Stimulated activated CD4-positive, alpha-beta T cell treated with anti-CD3 and anti-CD28 coated beads, Interleukin-1b, Interleukin-23, amount 100 ng/mL, for 4 hours (primary cell): Measurements from ENCODE around the gene MEGF11.

Experiments used
- DNase-seq, 2 donors: peaks; one replicate each; pipeline ENCODE4 v3.0.0-alpha.2; 2020; ENCODE audit warnings: low read depth in 2 of 2

Gene MEGF11

GRCh38 chr15:66170042-66170441 lies 83.5 kb downstream of the MEGF11 start:
- no peak for DNase-seq

DNA sequence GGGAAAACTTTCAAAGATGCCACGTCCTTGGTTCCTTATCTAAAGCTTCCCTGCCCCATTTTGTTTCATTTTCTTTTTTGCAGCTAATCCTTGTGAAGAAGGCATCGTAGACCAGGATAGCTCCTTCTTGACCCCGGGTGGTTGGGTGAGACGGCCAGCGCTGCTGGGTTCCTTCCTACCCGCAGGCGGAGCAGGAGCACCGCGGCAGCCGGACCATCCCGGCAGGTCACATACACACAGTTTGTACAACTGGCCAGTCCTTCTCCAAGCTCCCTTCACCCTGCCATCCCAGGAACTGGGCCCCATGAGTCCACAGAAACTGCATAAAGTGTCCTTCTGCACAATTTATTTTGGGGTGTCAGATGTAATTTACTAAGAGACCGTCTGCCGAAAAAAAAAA lies 83.9 kb downstream of the MEGF11 start:
- no peak for DNase-seq

GRCh38 chr15:66169023-66169422 lies 84.5 kb downstream of the MEGF11 start:
- DNase-seq, result no peak

DNA sequence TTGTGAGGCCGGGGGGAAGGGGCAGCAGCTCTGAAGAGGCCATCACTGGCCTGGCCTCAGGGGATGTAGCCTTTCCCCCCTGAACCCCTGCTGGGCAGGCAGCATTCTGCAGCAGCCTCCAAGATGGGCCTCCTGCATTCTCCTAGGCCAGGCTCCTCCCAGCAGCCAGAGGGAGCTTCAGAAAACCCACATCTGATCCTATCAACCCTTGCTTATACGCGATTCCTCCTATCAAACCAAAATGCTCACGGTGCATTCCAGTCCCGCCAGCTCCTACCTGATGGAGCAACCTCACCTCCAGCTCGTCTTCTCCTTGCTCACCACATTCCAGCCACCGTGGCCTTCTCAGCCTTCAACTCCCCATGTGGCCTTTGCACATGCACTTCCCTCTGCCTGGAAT lies 85.7 kb downstream of the MEGF11 start:
- no peak for DNase-seq

DNA sequence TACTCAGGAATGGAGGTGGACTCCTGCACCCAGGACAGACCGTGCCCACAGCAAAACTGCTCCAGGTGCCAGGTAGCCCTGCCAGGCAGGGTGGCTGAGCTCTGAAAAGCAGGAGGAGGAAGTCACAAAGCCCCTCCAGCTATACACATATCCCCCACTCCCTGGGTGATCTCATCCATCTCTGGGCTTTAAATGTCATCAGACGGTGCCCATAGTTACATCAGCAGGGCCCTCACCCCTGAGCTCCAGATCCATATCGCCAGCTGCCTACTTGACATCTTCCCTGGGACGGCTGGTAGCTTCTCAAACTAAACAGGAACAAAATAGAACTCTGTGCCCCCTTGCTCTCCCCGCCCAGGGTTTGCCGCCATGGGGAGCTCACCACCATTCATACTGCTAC lies 87.7 kb downstream of the MEGF11 start:
- DNase-seq, result no peak

GRCh38 chr15:66164788-66165187 lies 88.8 kb downstream of the MEGF11 start:
- DNase-seq, result no peak

- no peak for DNase-seq
Observed at GRCh38 chr15:66163553-66163952, 90.0 kb downstream of the MEGF11 start.

- DNase-seq, result no peak
Observed at GRCh38 chr15:66162286-66162685, 91.3 kb downstream of the MEGF11 start.

GRCh38 chr15:66161575-66162118 lies 91.9 kb downstream of the MEGF11 start:
- DNase-seq, result no peak

GRCh38 chr15:66161108-66161507 lies 92.4 kb downstream of the MEGF11 start:
- DNase-seq, result no peak

- no peak for DNase-seq
Observed at GRCh38 chr15:66157507-66157906, 96.0 kb downstream of the MEGF11 start.

- no peak for DNase-seq
Observed at GRCh38 chr15:66156310-66156975, 97.1 kb downstream of the MEGF11 start.

- no peak for DNase-seq
Observed at GRCh38 chr15:66155065-66155464, 98.5 kb downstream of the MEGF11 start.

DNA sequence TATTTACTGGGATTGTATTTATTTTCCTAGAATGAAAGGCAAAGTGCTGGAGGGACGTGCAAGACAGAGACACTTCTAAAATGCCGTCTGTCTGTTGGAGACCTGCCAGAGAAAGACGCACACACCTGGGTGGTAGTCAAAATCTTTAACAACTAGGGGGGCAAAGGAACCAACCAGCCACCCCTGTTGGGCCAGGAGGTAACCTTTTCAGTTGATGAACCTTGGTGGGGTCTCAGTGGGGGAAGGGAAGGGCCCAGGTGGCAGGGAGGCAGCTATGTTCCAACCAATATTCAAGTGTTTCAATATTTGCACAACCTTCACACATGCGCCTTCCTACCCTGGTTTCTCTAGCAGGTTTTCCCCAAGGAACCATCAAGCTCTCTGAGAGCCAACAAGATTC lies 99.0 kb downstream of the MEGF11 start:
- DNase-seq, result no peak

DNA sequence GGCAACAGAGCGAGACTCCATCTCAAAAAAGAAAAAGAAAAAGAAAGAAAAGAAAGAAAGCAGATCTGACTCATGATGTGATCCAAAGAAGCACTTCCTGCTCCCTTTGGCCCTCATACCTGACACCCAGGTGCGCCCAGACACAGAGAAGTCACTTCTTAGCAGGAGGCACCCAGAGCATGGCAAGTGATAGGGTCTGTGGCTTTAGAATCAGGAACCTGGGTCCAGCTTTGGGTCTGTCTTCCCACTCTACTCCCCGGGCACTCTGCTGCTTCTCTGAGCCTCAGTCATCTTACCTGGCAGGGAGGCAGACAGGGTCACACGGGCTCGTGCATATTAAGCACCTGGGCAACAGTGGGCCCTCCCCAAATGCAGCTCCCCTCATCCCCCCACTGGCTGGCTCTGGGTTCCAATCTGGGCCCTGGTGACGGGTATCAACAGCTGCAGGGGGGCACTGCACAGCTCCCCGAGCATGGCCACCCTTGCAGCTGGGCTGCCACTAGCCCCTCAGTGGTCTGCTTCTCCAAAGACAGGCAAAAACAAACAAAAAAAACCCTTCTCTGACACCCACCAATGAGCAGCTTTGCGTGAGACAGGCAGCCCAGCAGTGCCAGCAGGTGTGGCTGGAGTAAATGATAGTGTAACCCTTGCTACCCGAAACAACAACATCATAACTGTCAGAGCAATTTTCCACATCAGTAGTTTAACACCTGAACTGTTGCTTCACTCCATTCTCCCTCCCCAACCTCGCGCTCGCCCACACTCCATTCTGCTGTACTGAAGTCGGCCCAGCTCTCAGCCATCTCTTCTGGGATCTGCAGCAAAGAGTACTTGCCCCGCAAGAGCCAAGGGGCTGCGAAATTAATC lies 99.8 kb downstream of the MEGF11 start:
- no peak for DNase-seq

DNA sequence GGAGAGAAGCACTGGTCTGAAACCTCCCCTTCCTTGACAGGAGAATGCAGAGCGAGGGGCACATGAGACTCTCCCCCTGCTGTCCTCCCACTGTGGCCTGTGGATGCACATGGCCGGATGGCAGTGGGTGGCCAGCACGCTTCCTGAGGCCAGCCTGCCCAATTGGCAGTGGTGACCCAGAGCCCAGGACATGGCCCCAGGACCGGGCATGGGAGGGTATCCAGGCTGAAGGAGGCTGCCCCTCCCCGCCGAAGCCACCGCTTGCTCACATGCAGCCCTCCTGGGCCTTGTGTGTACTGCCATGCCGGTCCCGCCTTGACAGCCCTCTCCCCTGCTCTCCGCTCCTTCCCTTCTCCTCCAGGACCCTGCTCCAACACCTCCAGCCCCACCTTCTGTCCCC lies 100.9 kb downstream of the MEGF11 start:
- no peak for DNase-seq

DNA sequence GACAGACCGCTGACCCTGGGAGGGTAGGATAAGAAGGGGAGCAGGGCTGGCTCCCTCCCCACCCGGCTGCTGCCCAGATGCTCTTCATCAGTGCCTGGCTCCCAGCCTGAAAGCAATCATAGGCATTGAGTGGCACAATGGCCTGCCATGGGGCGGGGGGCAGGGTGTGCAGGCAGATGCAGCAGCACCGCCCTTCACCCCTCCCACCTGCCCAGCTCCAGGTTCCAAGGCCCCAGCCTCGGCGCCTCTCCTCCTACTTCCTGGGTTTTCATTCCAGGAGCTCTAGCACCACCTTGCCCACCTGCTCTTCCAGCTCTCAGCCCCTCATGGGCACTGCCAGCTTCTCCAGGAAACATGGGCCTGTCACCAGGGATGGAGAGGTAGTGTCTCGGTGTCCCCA lies 101.7 kb downstream of the MEGF11 start:
- DNase-seq, result no peak

DNA sequence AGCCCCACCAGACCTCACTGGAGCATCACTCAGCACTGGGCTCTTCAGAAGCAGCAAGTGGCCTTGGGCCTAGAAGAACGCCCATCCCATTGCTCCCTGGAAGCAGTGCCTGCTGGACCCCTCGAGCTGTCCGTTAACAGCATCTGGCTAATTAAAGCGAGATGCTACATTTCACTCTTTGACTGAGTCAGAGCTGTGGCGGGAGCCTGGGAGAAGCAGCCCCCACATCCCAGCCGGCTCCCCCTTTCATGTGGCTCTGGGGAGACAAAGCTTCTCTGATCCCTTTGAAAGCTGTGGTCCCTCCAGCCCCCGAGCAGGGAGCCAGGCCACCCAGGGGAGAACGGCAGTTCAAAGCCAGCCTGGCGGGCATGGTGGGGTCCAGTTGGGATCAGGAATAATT lies 103.7 kb downstream of the MEGF11 start:
- no peak for DNase-seq

DNA sequence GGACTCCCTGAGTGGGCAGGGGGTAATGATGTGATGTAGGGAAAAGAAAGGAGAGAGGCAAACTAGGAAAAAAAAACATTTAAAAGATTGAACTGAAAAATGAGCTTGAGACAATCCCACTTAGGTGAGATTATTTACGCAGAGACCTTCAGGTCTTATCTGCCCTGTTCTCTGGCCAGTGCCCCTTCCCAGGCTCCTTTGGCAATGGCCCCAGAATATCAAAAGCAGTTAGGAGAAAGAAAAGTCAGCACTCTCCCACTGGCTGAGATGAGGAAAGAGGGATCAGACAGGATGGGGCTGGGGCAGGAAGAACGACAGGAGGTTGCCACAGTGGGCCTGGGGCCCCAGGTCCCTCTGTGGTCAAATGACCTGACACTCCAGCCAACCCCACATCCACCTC lies 105.4 kb downstream of the MEGF11 start:
- DNase-seq, result no peak

- DNase-seq, result no peak
Observed at GRCh38 chr15:66147440-66147839, 106.1 kb downstream of the MEGF11 start.

DNA sequence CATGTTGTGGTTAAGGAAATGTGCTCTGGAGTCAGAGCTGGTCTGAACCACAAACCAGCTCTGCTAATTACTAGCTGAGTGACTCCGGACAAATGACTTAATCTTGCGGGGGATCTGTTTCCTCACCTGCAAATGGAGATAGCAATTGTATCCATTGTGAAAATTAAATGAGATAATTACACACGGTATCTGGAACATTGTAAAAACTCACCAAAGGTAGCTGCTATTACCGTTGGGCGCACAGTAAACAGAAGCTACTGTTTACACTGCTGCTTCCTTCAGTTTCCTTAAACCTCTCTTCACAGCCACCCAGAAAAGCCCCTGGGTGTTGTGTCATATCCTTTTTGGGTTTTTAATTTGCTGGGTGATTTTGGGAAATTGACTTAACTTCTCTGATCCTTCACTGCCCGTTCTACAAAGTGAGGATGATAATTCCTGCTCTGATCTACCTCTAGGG lies 107.8 kb downstream of the MEGF11 start:
- no peak for DNase-seq

GRCh38 chr15:66144978-66145725 lies 108.4 kb downstream of the MEGF11 start:
- no peak for DNase-seq
